GM13977 (cell line): ENCODE results near the gene SIGLEC7.

Source experiments
- DNase-seq: peaks from one replicate; pipeline ENCODE4 v3.0.0; 2012; ENCODE audit warnings: low spot score
- CTCF ChIP-seq: IDR thresholded peaks from 2 replicates; pipeline ENCODE4 v1.5.1; 2012; ENCODE audit warnings: mild to moderate bottlenecking, control low read depth; ENCODE audit not compliant: insufficient read depth; ENCODE audit errors: extremely low read depth, missing control alignments
- in situ Hi-C: fragments of 300-500 bp; cut with MboI; formaldehyde crosslinking; loops from one replicate; pipeline ENCODE4 v1.12.0; 2022; ENCODE audit warnings: low sequenced_read_pairs, low pct_unique_long_range_greater_than_20kb, mixed read lengths, inconsistent platforms; ENCODE audit not compliant: unreplicated experiment

SIGLEC7 gene

GRCh38 chr19:51161266-51161665 is 19.2 kb downstream of the SIGLEC7 start:
- no peak for TF ChIP-seq CTCF
- in situ Hi-C loops, result loop anchor here (25.0 kb wide), 1 partner anchor 501 kb away; no protein-coding TSS in a partner anchor
- DNase-seq, result no peak

- no peak for TF ChIP-seq CTCF
- DNase-seq, result no peak
- in situ Hi-C loops, result loop anchor here (25.0 kb wide), 1 partner anchor 500 kb away; no protein-coding TSS in a partner anchor
Measured at GRCh38 chr19:51161867-51162496, 19.9 kb downstream of the SIGLEC7 start.

DNA sequence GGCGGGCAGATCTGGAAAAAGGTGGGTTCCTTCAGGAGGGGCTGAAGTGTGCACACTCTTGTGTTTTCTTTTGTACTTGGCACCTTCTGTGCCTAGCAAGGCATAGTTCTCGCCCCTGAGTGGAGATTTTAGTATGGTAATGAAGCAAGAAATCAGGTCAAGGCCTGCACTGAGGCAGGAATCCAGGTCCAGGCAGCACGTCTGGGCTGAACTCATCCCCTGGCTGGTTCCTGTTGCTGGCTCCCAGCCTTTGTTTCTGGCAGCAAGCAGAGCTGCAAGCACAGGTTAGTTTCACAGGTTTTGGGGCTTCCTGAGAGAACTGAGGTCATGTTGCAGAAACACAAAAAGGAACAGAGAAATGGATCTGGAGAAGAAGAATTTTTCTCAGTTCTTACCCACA is 21.2 kb downstream of the SIGLEC7 start:
- no peak for TF ChIP-seq CTCF
- in situ Hi-C loops, result loop anchor here (25.0 kb wide), 1 partner anchor 499 kb away; no protein-coding TSS in a partner anchor
- DNase-seq, result no peak

DNA sequence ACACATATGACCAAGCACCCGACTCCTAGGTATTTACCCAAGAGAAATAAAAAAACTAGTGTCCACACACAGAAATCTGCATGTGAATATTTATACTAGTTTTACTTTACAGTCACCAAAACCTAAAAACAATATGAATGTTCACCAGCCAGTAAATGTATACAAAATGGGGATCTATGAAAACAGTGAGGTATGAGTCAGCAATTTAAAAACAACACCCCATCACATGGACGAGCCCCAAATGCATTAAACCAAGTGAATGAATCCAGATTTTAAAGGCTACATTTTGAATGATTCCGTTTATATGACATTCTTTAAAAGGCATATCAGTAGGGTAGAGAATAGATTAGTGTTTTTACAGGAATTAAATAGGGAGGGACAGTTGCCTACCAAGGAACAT is 22.1 kb downstream of the SIGLEC7 start:
- no peak for DNase-seq
- TF ChIP-seq CTCF, result no peak
- in situ Hi-C loops, result loop anchor here (25.0 kb wide), 1 partner anchor 498 kb away; no protein-coding TSS in a partner anchor

GRCh38 chr19:51166846-51167490 is 24.9 kb downstream of the SIGLEC7 start:
- no peak for DNase-seq
- TF ChIP-seq CTCF, result no peak
- in situ Hi-C loops, result loop anchor here (25.0 kb wide), 1 partner anchor 495 kb away; no protein-coding TSS in a partner anchor

- in situ Hi-C loops, result loop anchor here (25.0 kb wide), 1 partner anchor 494 kb away; no protein-coding TSS in a partner anchor
- no peak for TF ChIP-seq CTCF
- no peak for DNase-seq
Measured at GRCh38 chr19:51168564-51169282, 26.6 kb downstream of the SIGLEC7 start.
